GM12891 (cell line): ENCODE measurements around the gene APC.

Experiments
- POLR2AphosphoS5 ChIP-seq: IDR thresholded peaks from 2 replicates; pipeline ENCODE4 v1.6.1; 2011; ENCODE audit warnings: low read depth, low read length, control low read depth
- TAF1 ChIP-seq: IDR thresholded peaks from 2 replicates; pipeline ENCODE4 v1.6.1; 2011; ENCODE audit warnings: low read depth, low read length, control low read depth

- TF ChIP-seq POLR2AphosphoS5: no peak
- no peak for TF ChIP-seq TAF1
These were observed 46.4 kb upstream of the APC start for GRCh38 chr5:112691339-112691680.
